ENCODE data around the gene HEXD. TPM values are rescaled to one million over a fixed set of nuclear protein-coding genes. Genes with fewer than 3 reads are reported as not detected.
A peak's percentile ranks its signal among the peaks of the same experiment; 100 is the strongest.

The HEXD gene
- total RNA-seq, 1 experiment from 2014 or later: 30.0 TPM

DNA sequence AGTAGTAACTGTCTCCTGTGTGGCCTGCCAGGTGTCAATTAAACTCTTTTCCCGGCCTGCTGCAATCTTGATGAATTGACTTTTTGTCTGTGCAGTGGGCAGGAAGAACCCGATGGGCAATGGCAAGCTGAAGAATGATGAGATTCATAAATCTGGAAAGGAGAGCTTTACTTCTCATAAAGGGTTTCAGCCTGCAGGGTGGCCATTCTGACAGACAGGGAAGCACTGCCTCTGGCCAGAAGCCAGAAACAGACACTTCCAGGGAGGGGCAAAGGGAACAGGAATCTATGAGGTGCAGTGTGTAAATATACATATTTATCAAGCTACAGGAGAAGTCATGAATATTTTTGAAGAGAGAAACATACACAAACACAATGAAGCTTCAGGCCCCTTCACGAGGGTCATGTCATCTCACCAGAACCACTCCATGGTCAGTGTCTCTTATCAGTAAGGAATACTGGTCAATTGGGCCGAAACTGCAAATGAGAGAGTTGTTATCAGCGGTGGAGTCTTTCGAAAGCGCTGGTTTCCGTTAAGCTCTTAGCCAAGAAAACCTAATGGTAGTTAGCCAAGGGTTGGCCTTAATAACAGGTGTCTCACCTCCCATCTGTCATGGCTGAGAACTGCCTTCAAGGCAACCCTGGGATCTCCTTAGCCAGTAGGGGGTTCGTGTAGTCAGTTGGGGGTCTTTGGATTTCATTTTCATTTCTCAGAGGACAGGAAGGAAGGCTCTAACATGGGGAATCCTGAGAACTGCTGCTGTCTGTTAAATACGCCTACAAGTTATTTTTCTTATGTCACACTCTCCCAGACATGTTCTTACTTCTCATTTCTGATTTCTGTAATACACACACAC lies 39.2 kb downstream of the HEXD start:
- Histone ChIP-seq H3K27me3 (ENCODE audit: insufficient read depth, low read depth) (no peaks in the 10 kb centered on the region), H3K4me2 (peak overlapping the region; percentile 92), H3K27ac (peak overlapping the region; percentile 95), H3K36me3 (ENCODE audit: low read depth) (no peaks in the 10 kb centered on the region), H3K9me2 (ENCODE audit: insufficient read depth) (no peaks in the 10 kb centered on the region), H3K4me1 (replicated peaks; ENCODE audit: insufficient read depth) (peaks cover 20% of the 10 kb centered on the region), H3K79me2 (ENCODE audit: low read depth) (no peaks in the 10 kb centered on the region), H4K20me1 (ENCODE audit: insufficient read depth) (no peaks in the 10 kb centered on the region), H3K4me3 (peak overlapping the region; percentile 71), H3K9me3 (ENCODE audit: insufficient read depth, low read depth) (no peaks in the 10 kb centered on the region), H2AFZ (peak overlapping the region; percentile 75), H3F3A (ENCODE audit: insufficient read depth, low read depth) (peaks cover 17% of the 10 kb centered on the region)
- TF ChIP-seq, protein P1, sequence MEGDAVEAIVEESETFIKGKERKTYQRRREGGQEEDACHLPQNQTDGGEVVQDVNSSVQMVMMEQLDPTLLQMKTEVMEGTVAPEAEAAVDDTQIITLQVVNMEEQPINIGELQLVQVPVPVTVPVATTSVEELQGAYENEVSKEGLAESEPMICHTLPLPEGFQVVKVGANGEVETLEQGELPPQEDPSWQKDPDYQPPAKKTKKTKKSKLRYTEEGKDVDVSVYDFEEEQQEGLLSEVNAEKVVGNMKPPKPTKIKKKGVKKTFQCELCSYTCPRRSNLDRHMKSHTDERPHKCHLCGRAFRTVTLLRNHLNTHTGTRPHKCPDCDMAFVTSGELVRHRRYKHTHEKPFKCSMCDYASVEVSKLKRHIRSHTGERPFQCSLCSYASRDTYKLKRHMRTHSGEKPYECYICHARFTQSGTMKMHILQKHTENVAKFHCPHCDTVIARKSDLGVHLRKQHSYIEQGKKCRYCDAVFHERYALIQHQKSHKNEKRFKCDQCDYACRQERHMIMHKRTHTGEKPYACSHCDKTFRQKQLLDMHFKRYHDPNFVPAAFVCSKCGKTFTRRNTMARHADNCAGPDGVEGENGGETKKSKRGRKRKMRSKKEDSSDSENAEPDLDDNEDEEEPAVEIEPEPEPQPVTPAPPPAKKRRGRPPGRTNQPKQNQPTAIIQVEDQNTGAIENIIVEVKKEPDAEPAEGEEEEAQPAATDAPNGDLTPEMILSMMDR (conservative IDR thresholded peaks at IDR 0.05): no peak
- no peak for TF ChIP-seq EZH2 (IDR thresholded peaks at IDR 0.05; ENCODE audit: low read depth)
- no peak for DNase-seq
- ChIA-PET CTCF (interaction anchor here (0.6 kb wide), 1 partner anchor 65 kb away, joined by 7 read pairs; no protein-coding TSS in a partner anchor), POLR2A (ENCODE audit: unreplicated experiment) (interaction anchor here (0.5 kb wide), 1 partner anchor 561 kb away, joined by 10 read pairs; no protein-coding TSS in a partner anchor)
- intact Hi-C loops (cut with micrococcal nuclease; ENCODE audit: unreplicated experiment): no loop called here
- no TSS peak for BruUV-seq (replicated peaks)

DNA sequence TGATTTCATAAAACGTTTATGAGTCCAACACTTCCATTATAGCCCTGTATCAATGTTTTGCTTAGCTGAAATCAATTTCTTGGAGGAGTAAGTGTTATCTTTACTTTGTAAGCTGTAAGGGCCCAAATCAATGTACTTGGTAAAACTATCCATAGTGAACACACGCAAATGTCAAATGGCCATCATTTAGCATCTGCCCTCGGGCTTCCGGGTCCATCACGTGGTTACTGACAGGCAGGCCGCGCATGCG lies 39.7 kb downstream of the HEXD start:
- peak overlapping the region; percentile 95 for H3K27ac ChIP-seq
- H3K36me3 ChIP-seq (ENCODE audit: low read depth): no peaks in the 10 kb centered on the region
- POLR2A ChIA-PET (ENCODE audit: unreplicated experiment): no interaction called here
- TF ChIP-seq, protein P1 (conservative IDR thresholded peaks at IDR 0.05): no peak
- no peak for TF ChIP-seq EZH2 (IDR thresholded peaks at IDR 0.05; ENCODE audit: low read depth)
- no peaks in the 10 kb centered on the region for H3K27me3 ChIP-seq (ENCODE audit: insufficient read depth, low read depth)
- peak overlapping the region; percentile 71 for H3K4me3 ChIP-seq
- intact Hi-C loops (cut with micrococcal nuclease; ENCODE audit: unreplicated experiment): loop anchor here (2.0 kb wide), 1 partner anchor 37 kb away; no protein-coding TSS in a partner anchor
- DNase-seq: peak in 1 of 2 experiments; percentile 74
- H2AFZ ChIP-seq: peak overlapping the region; percentile 75
- no peaks in the 10 kb centered on the region for H3K9me3 ChIP-seq (ENCODE audit: insufficient read depth, low read depth)
- H3K9me2 ChIP-seq (ENCODE audit: insufficient read depth): no peaks in the 10 kb centered on the region
- H3K4me1 ChIP-seq (replicated peaks; ENCODE audit: insufficient read depth): peaks cover 25% of the 10 kb centered on the region
- peaks cover 22% of the 10 kb centered on the region for H3F3A ChIP-seq (ENCODE audit: insufficient read depth, low read depth)
- no peaks in the 10 kb centered on the region for H3K79me2 ChIP-seq (ENCODE audit: low read depth)
- CTCF ChIA-PET: no interaction called here
- H3K4me2 ChIP-seq: peak overlapping the region; percentile 92
- BruUV-seq (replicated peaks): TSS peak; percentile 92
- no peaks in the 10 kb centered on the region for H4K20me1 ChIP-seq (ENCODE audit: insufficient read depth)

DNA sequence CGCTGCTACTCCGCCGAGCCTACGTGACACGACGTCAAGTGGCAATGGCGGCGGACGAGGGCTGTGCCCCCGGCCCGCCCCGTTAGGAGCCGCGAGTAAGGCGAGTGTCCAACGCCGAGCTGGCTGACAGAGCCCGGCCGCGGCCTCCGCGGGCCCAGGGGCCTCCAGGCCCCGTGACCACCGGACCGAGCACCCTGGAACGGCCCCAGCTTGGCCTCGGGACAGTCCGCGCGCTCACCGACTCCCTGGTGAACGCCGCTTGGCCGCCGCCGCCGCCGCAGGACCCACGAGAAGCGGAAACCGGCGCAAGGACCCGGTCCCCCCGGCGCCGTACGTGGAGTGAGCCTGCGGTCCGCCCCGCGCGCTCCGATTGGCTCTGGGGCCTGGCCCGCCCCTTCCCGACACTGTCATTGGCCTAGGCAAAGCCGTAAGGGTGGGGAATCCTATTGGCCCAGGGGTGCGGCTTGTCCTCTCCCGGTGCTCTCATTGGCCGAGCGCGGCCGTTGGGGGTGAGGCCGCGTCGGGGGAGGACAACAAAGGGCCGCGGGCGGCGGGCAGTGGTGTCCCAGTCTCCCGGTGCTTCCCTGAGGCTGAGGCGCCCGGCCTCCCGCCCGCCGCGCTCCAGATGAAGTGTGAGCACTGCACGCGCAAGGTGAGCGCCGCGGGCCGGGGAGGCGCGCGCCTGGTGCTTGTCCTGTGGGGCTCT lies 40.2 kb downstream of the HEXD start, which contains the start of gene NARF:
TSS of gene NARF (plus strand) at position 563 of the 706 bp plus-strand sequence. CDS start at position 626, 63 bp downstream.
- Histone ChIP-seq H3F3A (ENCODE audit: insufficient read depth, low read depth) (peaks cover 23% of the 10 kb centered on the region), H3K9me2 (ENCODE audit: insufficient read depth) (no peaks in the 10 kb centered on the region), H3K4me1 (replicated peaks; ENCODE audit: insufficient read depth) (peaks cover 25% of the 10 kb centered on the region), H3K4me2 (peak within 1 kb of the TSS; percentile 92), H3K4me3 (peak within 1 kb of the TSS; percentile 71), H3K9me3 (ENCODE audit: insufficient read depth, low read depth) (no peaks in the 10 kb centered on the region), H4K20me1 (ENCODE audit: insufficient read depth) (no peaks in the 10 kb centered on the region), H3K27ac (peak within 1 kb of the TSS; percentile 95), H2AFZ (peak within 1 kb of the TSS; percentile 82), H3K79me2 (ENCODE audit: low read depth) (no peaks in the 10 kb centered on the region), H3K36me3 (ENCODE audit: low read depth) (no peaks in the 10 kb centered on the region), H3K27me3 (ENCODE audit: insufficient read depth, low read depth) (no peaks in the 10 kb centered on the region)
- CTCF ChIA-PET: no interaction called here
- BruUV-seq (replicated peaks): no TSS peak
- intact Hi-C loops (cut with micrococcal nuclease; ENCODE audit: unreplicated experiment): loop anchor here (2.0 kb wide), 1 partner anchor 36 kb away; no protein-coding TSS in a partner anchor
- DNase-seq: peak; percentile 90 to 95
- POLR2A ChIA-PET (ENCODE audit: unreplicated experiment): no interaction called here
- TF ChIP-seq, protein P1 (conservative IDR thresholded peaks at IDR 0.05): no peak
- TF ChIP-seq EZH2 (IDR thresholded peaks at IDR 0.05; ENCODE audit: low read depth): no peak
